ENCODE data around the gene MIX23.

- TF ChIP-seq POLR2A (IDR thresholded peaks at IDR 0.05) (no peak), CTCF (IDR thresholded peaks at IDR 0.05) (no peak)
Observed at GRCh38 chr3:122350814-122351418, 32.1 kb downstream of the MIX23 start.
